Adrenal gland (tissue), 5 donors: Measurements from ENCODE around the gene CEBPG.

Experiments
- POLR2A ChIP-seq, 2 donors: fragments of 450-650 bp; IDR thresholded peaks; one replicate each; pipeline ENCODE4 v1.6.1; 2017; ENCODE audit warnings: antibody characterized with exemption in 2 of 2, mild to moderate bottlenecking in 2 of 2, moderate library complexity in 1 of 2
- TF ChIP-seq, protein P1 (sequence below), 6 experiments: fragments of 450-650 bp in 4 of 6; fragments of 200-600 bp in 2 of 6; sonication (generic) in 1 of 6; IDR thresholded peaks; 1 replicate in 5 of 6; 2 replicates in 1 of 6; pipeline versions ENCODE4 v1.5.1 to v1.8.0; 2016 to 2021; ENCODE audit warnings: antibody characterized with exemption in 6 of 6, mild to moderate bottlenecking in 2 of 6, moderate library complexity in 1 of 6
- donor health status: DM: no; HTN: no; CAD: no.

DNA sequence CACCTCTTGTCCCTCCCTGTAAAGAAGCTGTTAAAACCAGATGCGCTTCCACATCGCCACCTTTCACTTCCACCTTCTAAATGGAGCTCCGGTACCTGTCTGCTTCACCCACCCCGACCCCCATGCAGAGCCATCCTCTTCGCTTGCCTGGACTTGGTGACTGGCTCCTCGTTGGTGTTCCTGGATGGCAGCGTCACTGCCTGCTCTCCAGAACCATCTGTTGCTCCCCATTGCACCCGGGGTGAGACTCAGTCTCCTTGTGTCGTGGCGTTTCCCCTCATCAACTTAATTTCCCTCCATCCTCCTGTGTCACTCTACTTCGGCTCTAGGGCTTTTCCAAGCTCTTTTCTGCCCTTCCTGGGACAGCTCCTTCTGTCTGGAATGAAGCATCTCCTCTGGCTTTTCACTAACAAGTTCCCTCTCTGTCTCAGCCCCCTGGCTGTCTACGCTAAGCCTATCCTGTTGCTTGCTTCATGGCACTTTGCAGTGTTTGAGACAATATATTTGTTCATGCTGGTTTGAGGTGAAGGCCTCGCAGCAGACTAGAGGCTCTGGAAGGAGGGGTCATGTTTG lies 10.3 kb downstream of the CEBPG start:
- TF ChIP-seq POLR2A (IDR thresholded peaks at IDR 0.05), result no peak
- TF ChIP-seq, protein P1, sequence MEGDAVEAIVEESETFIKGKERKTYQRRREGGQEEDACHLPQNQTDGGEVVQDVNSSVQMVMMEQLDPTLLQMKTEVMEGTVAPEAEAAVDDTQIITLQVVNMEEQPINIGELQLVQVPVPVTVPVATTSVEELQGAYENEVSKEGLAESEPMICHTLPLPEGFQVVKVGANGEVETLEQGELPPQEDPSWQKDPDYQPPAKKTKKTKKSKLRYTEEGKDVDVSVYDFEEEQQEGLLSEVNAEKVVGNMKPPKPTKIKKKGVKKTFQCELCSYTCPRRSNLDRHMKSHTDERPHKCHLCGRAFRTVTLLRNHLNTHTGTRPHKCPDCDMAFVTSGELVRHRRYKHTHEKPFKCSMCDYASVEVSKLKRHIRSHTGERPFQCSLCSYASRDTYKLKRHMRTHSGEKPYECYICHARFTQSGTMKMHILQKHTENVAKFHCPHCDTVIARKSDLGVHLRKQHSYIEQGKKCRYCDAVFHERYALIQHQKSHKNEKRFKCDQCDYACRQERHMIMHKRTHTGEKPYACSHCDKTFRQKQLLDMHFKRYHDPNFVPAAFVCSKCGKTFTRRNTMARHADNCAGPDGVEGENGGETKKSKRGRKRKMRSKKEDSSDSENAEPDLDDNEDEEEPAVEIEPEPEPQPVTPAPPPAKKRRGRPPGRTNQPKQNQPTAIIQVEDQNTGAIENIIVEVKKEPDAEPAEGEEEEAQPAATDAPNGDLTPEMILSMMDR (IDR thresholded peaks at IDR 0.05), result no peak
